ENCODE measurements around the gene MRTFA. TPM values are rescaled to one million over a fixed set of nuclear protein-coding genes. Genes with fewer than 3 reads are reported as not detected.

Gene MRTFA
- total and polyA plus RNA-seq, 9 of the 15 experiments (the other 6 are each of a cell fraction or from before 2014, with no cell fraction given) = 0.84 to 21.1 (median 3.7) TPM

GRCh38 chr22:40452730-40453487 is 183.6 kb downstream of the MRTFA start:
- Histone ChIP-seq H3K4me3 (no peak overlapping the region), H3K9me3 (replicated peaks; ENCODE audit: control insufficient read depth, insufficient read depth, low read depth, low read length) (no peaks in the 10 kb centered on the region), H3K4me1 (replicated peaks in 1 of 2; ENCODE audit: control insufficient read depth in 2 of 2, insufficient read depth in 2 of 2, low read length in 2 of 2) (no peaks in the 10 kb centered on the region; a peak in 2 of 5 replicates), H3K27me3 (ENCODE audit: control insufficient read depth in 2 of 2, insufficient read depth in 2 of 2, low read length in 2 of 2) (no peaks in the 10 kb centered on the region), H3K79me2 (ENCODE audit: control insufficient read depth, insufficient read depth, low read length) (no peaks in the 10 kb centered on the region; the same call in 2 of the 3 replicates), H4K20me1 (replicated peaks; ENCODE audit: control insufficient read depth, insufficient read depth, low read length) (no peaks in the 10 kb centered on the region), H3K27ac (ENCODE audit: extremely low read depth, low read depth, low read length) (no peak overlapping the region), H3K9me1 (ENCODE audit: control insufficient read depth, insufficient read depth, low read length) (peaks cover 3% of the 10 kb centered on the region), H2AFZ (ENCODE audit: low read depth, low read length) (no peak overlapping the region), H3K36me3 (ENCODE audit: control insufficient read depth, insufficient read depth, low read length) (no peaks in the 10 kb centered on the region; the same call in 2 of the 3 replicates), H3K4me2 (ENCODE audit: insufficient read depth, low read length) (no peak overlapping the region), H3K9ac (ENCODE audit: insufficient read depth in 1 of 2, low read depth in 2 of 2, low read length in 2 of 2) (no peak overlapping the region)
- TF ChIP-seq ZNF175 (CRISPR knock-in tag; IDR thresholded peaks at IDR 0.05; ENCODE audit: low read depth) = no peak
- peak; percentile 88 for TF ChIP-seq NFIX (CRISPR knock-in tag; IDR thresholded peaks at IDR 0.05; ENCODE audit: low read depth)
- peak; percentile 30 for TF ChIP-seq ZNF316 (IDR thresholded peaks at IDR 0.05)
- peak; percentile 97 for TF ChIP-seq NFIC (IDR thresholded peaks at IDR 0.05)
- TF ChIP-seq PHF8 (IDR thresholded peaks at IDR 0.05; ENCODE audit: borderline replicate concordance, low read length) = no peak
- in situ Hi-C loops (cut with MboI) (no loop called here), intact Hi-C loops (cut with micrococcal nuclease) (no loop called here)
- ChIA-PET CTCF (ENCODE audit: low intra/inter-chr PET ratio) (no interaction called here), POLR2A (interaction anchor here (0.6 to 1.1 kb wide), 2 partner anchors 13 to 49 kb away, joined by 3 to 4 read pairs; no protein-coding TSS in a partner anchor)
- no peak for DNase-seq (ENCODE audit: extremely low read depth in 1 of 4, low spot score in 3 of 4)
- ATAC-seq = no peak
- no TSS peak for BruUV-seq (replicated peaks)
- 74% methylated on average over 9 of the region's 11 CpGs for WGBS (ENCODE audit: insufficient coverage, low coverage, missing lambda C conversion rate)
- FAIRE-seq = peak; percentile 23

- Histone ChIP-seq H3K27me3 (ENCODE audit: control insufficient read depth in 2 of 2, insufficient read depth in 2 of 2, low read length in 2 of 2) (no peaks in the 10 kb centered on the region), H2AFZ (ENCODE audit: low read depth, low read length) (no peak overlapping the region), H3K36me3 (ENCODE audit: control insufficient read depth, insufficient read depth, low read length) (no peaks in the 10 kb centered on the region; the same call in 2 of the 3 replicates), H3K4me3 (no peak overlapping the region), H4K20me1 (replicated peaks; ENCODE audit: control insufficient read depth, insufficient read depth, low read length) (no peaks in the 10 kb centered on the region), H3K4me2 (ENCODE audit: insufficient read depth, low read length) (no peak overlapping the region), H3K79me2 (ENCODE audit: control insufficient read depth, insufficient read depth, low read length) (no peaks in the 10 kb centered on the region; the same call in 2 of the 3 replicates), H3K27ac (ENCODE audit: extremely low read depth, low read depth, low read length) (no peak overlapping the region), H3K9me1 (ENCODE audit: control insufficient read depth, insufficient read depth, low read length) (peaks cover 3% of the 10 kb centered on the region), H3K9me3 (replicated peaks; ENCODE audit: control insufficient read depth, insufficient read depth, low read depth, low read length) (no peaks in the 10 kb centered on the region), H3K9ac (ENCODE audit: insufficient read depth in 1 of 2, low read depth in 2 of 2, low read length in 2 of 2) (no peak overlapping the region), H3K4me1 (replicated peaks in 1 of 2; ENCODE audit: control insufficient read depth in 2 of 2, insufficient read depth in 2 of 2, low read length in 2 of 2) (no peaks in the 10 kb centered on the region; a peak in 1 of 5 replicates)
- ATAC-seq = no peak
- no peak for DNase-seq (ENCODE audit: extremely low read depth in 1 of 4, low spot score in 3 of 4)
- ChIA-PET POLR2A (interaction anchor here (1.0 kb wide), 1 partner anchor 75 kb away, joined by 3 read pairs; no protein-coding TSS in a partner anchor), CTCF (ENCODE audit: low intra/inter-chr PET ratio) (no interaction called here)
- intact Hi-C loops (cut with micrococcal nuclease) (no loop called here), in situ Hi-C loops (cut with MboI) (no loop called here)
- BruUV-seq (replicated peaks) = no TSS peak
- TF ChIP-seq ZNF75A (CRISPR knock-in tag; IDR thresholded peaks at IDR 0.05) = no peak
- 0 out of 2 replicates have a peak, but pooled peaks have one; percentile 19 for TF ChIP-seq ZNF316 (IDR thresholded peaks at IDR 0.05)
- WGBS (ENCODE audit: insufficient coverage, low coverage, missing lambda C conversion rate) = 66% methylated on average over 8 of the region's 8 CpGs
- FAIRE-seq = no peak
Observed at GRCh38 chr22:40451210-40451609, 185.3 kb downstream of the MRTFA start.
